Skeletal muscle tissue (tissue), 4 donors: ENCODE data around the gene CFAP46. TPM values are rescaled to one million over a fixed set of nuclear protein-coding genes. Genes with fewer than 3 reads are reported as not detected.
"Not testable (repeated sequence)": the region's sequence is repeated elsewhere in the genome, so short reads cannot be mapped to it uniquely, and the experiment has no call there.

Source experiments
- H3K27ac ChIP-seq: one replicate; pipeline ENCODE4 v1.7.0; 2013; ENCODE audit warnings: mild to moderate bottlenecking, low read depth, low read length, inconsistent platforms
- H3K27me3 ChIP-seq, 3 donors: one replicate each; pipeline ENCODE4 v1.7.0; 2013; ENCODE audit warnings: low read length in 3 of 3; ENCODE audit not compliant: control insufficient read depth in 3 of 3, insufficient read depth in 3 of 3
- H3K36me3 ChIP-seq, 3 donors: one replicate each; pipeline ENCODE4 v1.7.0; 2013; ENCODE audit warnings: low read length in 3 of 3; ENCODE audit not compliant: control insufficient read depth in 3 of 3, insufficient read depth in 3 of 3
- H3K4me1 ChIP-seq, 3 donors: one replicate each; pipeline ENCODE4 v1.7.0; 2013; ENCODE audit warnings: low read length in 3 of 3, mild to moderate bottlenecking in 3 of 3; ENCODE audit not compliant: control insufficient read depth in 3 of 3, insufficient read depth in 3 of 3
- H3K4me3 ChIP-seq, 3 donors: one replicate each; pipeline ENCODE4 v1.7.0; 2013; ENCODE audit warnings: low read length in 3 of 3
- H3K9ac ChIP-seq, 3 donors: one replicate each; pipeline ENCODE4 v1.7.0; 2013; ENCODE audit warnings: low read length in 3 of 3, mild to moderate bottlenecking in 3 of 3, moderate library complexity in 2 of 3, low read depth in 1 of 3
- H3K9me3 ChIP-seq, 3 donors: one replicate each; pipeline ENCODE4 v1.7.0; 2013; ENCODE audit warnings: low read length in 3 of 3; ENCODE audit not compliant: control insufficient read depth in 3 of 3
- total RNA-seq: library from RNA; depleted of rRNA; stranded (reverse); fragments of >200 nt; gene quantifications from one replicate; pipeline ENCODE4 v1.2.3, GENCODE V29; 2014
- donor health status: Osteomylitis.

CFAP46 gene
- total RNA-seq, 1 donor from 2014 or later = not detected

- H3K4me1 ChIP-seq = no peaks in the 10 kb centered on the region
- no peak overlapping the region for H3K4me3 ChIP-seq
- H3K27me3 ChIP-seq = peaks cover 23 to 41% (median 34%) of the 10 kb centered on the region in 3 donors
- no peaks in the 10 kb centered on the region for H3K36me3 ChIP-seq
- no peak overlapping the region for H3K9ac ChIP-seq
- peaks cover 0 to 3% (median 2%) of the 10 kb centered on the region in 3 donors for H3K9me3 ChIP-seq
- no peak overlapping the region for H3K27ac ChIP-seq
Observed at GRCh38 chr10:132907821-132908620, 34.3 kb downstream of the CFAP46 start.

- peaks cover 0 to 3% (median 2%) of the 10 kb centered on the region in 3 donors for H3K9me3 ChIP-seq
- no peaks in the 10 kb centered on the region for H3K4me1 ChIP-seq
- H3K4me3 ChIP-seq = no peak overlapping the region
- no peak overlapping the region for H3K9ac ChIP-seq
- no peaks in the 10 kb centered on the region for H3K36me3 ChIP-seq
- peaks cover 18 to 35% (median 25%) of the 10 kb centered on the region in 3 donors for H3K27me3 ChIP-seq
- no peak overlapping the region for H3K27ac ChIP-seq
Observed at GRCh38 chr10:132906836-132907235, 35.5 kb downstream of the CFAP46 start.

GRCh38 chr10:132906106-132906505 is 36.3 kb downstream of the CFAP46 start:
- Histone ChIP-seq H3K36me3 (no peaks in the 10 kb centered on the region), H3K9me3 (peaks cover 0 to 3% (median 2%) of the 10 kb centered on the region in 3 donors), H3K9ac (no peak overlapping the region), H3K4me1 (no peaks in the 10 kb centered on the region), H3K4me3 (no peak overlapping the region), H3K27ac (no peak overlapping the region), H3K27me3 (peaks cover 18 to 30% (median 25%) of the 10 kb centered on the region in 3 donors)

- no peak overlapping the region for H3K4me3 ChIP-seq
- peaks cover 0 to 3% (median 2%) of the 10 kb centered on the region in 3 donors for H3K9me3 ChIP-seq
- no peak overlapping the region for H3K27ac ChIP-seq
- no peaks in the 10 kb centered on the region for H3K36me3 ChIP-seq
- no peak overlapping the region for H3K9ac ChIP-seq
- H3K27me3 ChIP-seq = peaks cover 15 to 26% (median 20%) of the 10 kb centered on the region in 3 donors
- H3K4me1 ChIP-seq = no peaks in the 10 kb centered on the region
Observed at GRCh38 chr10:132905661-132906060, 36.7 kb downstream of the CFAP46 start.

DNA sequence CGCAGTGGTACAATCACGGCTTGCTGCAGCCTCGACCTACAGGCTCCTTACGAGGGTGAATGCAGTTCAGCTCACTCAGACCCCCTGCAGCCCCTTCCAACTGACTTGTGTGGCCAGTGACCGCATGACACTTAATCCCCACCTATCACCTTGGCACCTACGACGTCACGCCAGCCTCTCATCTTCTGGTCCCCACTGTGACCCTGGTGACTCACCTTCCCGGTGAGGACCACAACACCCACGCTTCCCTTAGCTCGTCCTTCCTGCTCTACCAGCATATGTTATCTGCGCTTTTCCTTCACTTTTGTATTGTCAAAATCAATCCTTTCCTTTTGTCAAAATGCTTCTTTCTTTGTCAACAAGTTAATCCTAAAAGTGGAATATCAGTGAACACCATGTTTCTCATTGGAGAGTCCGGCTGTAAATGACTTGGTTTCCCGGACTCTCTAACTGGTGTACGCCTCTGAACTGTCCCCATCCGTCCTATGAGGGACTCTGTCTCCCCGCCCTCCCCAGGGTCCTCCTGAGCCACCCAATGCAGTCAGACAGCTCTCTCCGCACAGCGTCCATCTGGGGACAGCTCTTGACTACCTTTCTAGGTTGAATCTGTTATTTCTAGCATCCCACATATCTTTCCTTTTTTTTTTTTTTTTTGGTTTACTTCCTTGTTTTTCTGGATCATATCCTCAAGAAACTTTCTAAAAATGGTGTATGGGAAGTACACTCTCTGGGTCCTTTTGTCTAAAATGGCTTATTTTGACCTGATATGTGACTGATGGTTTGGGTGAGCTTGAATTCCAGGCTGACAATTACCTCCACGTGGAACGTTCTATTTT is 37.3 kb downstream of the CFAP46 start:
- no peak overlapping the region for H3K4me3 ChIP-seq
- no peak overlapping the region for H3K27ac ChIP-seq
- no peaks in the 10 kb centered on the region for H3K4me1 ChIP-seq
- peaks cover 8 to 24% (median 14%) of the 10 kb centered on the region in 3 donors for H3K27me3 ChIP-seq
- H3K9ac ChIP-seq = no peak overlapping the region
- peaks cover 0 to 3% (median 2%) of the 10 kb centered on the region in 3 donors for H3K9me3 ChIP-seq
- no peaks in the 10 kb centered on the region for H3K36me3 ChIP-seq

DNA sequence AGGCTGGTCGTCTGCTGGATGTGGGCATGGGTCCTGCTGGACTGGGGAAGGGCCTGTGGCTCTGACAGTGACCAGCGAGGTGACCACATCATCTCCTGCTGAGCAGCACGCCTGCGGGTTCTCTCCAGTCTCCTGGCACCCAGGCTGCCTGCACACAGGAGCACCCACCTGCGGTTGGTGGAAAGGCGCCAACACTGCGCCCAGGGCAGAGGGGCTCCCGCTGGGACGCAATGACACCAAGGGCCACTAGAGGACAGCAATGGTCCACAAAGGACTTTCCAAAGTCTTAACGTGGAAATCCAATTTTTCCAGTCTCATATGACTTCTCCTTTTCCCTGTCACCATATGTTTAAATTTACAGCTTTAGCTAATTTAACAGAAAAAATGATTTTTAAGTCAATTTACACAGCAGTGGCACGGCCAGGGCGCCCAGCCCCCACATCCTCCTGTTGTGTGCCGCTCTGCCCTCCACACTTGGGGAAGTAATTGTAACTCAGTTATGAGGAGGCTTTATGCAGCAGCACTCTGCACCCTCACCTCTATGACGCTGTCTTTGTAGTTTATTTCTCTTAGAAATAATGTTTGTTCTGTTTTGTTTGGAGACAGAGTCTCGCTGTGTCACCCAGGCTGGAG is 38.1 kb downstream of the CFAP46 start:
- Histone ChIP-seq H3K4me1 (no peaks in the 10 kb centered on the region), H3K27me3 (peaks cover 3 to 19% (median 7%) of the 10 kb centered on the region in 3 donors), H3K27ac (no peak overlapping the region), H3K36me3 (no peaks in the 10 kb centered on the region), H3K4me3 (no peak overlapping the region), H3K9me3 (peaks cover 0 to 3% (median 2%) of the 10 kb centered on the region in 3 donors), H3K9ac (no peak overlapping the region)

GRCh38 chr10:132902656-132903575 is 39.5 kb downstream of the CFAP46 start:
- H3K9me3 ChIP-seq, H3K9ac ChIP-seq, H3K4me3 ChIP-seq, H3K27ac ChIP-seq, H3K36me3 ChIP-seq, H3K4me1 ChIP-seq: not testable (repeated sequence)
- peaks cover 3 to 17% (median 5%) of the 10 kb centered on the region in 3 donors for H3K27me3 ChIP-seq

DNA sequence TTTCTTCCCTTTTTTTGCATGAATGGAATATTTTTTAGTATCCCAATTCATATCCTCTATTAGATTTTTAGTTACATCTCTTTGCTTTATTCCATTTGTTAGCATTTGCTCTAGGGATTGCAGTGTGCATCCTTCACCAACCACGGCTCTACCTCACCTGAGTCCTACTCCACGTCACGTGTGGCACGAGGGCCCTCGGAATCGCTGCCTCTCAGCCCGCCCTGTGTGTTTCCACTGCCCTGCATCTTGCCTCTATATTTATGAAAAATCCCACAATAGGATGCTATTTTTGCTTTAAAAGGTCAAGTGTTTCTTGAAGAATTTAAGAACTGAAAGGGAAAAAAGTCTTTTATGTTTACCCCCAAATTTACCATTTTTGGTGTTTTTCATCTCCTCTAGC is 41.0 kb downstream of the CFAP46 start:
- Histone ChIP-seq H3K36me3 (no peaks in the 10 kb centered on the region), H3K9ac (no peak overlapping the region), H3K4me1 (no peaks in the 10 kb centered on the region), H3K4me3 (no peak overlapping the region), H3K27ac (no peak overlapping the region), H3K9me3 (peaks cover 0 to 5% (median 4%) of the 10 kb centered on the region in 3 donors), H3K27me3 (peaks cover 3 to 22% (median 3%) of the 10 kb centered on the region in 3 donors)

- Histone ChIP-seq H3K36me3 (no peaks in the 10 kb centered on the region), H3K4me1 (no peaks in the 10 kb centered on the region), H3K9me3 (peaks cover 0 to 5% (median 4%) of the 10 kb centered on the region in 3 donors), H3K27ac (no peak overlapping the region), H3K27me3 (peaks cover 3 to 21% (median 3%) of the 10 kb centered on the region in 3 donors), H3K4me3 (no peak overlapping the region), H3K9ac (no peak overlapping the region)
Observed at GRCh38 chr10:132900211-132900756, 42.1 kb downstream of the CFAP46 start.
